ACC112 (cell line): ENCODE measurements around the gene KRTAP12-2.
"Not testable (repeated sequence)": the region's sequence is repeated elsewhere in the genome, so short reads cannot be mapped to it uniquely, and the experiment has no call there.

Experiments used
- H2AFZ ChIP-seq: fragments of 200-600 bp; sonication (generic); one replicate; pipeline ENCODE4 v1.6.0; 2017; ENCODE audit warnings: antibody characterized with exemption, low read length; ENCODE audit not compliant: unreplicated experiment
- H3K27ac ChIP-seq: fragments of 200-600 bp; sonication (generic); 2 replicates; pipeline ENCODE4 v1.5.1; 2014; ENCODE audit warnings: low read depth, mild to moderate bottlenecking, antibody characterized with exemption, low read length, moderate library complexity
- H3K27me3 ChIP-seq: fragments of 200-600 bp; sonication (generic); 2 replicates; pipeline ENCODE4 v1.6.1; 2014; ENCODE audit warnings: mild to moderate bottlenecking, antibody characterized with exemption, low read length, moderate library complexity, mixed read lengths; ENCODE audit not compliant: insufficient read depth
- H3K36me3 ChIP-seq: fragments of 200-600 bp; sonication (generic); 2 replicates; pipeline ENCODE4 v1.6.1; 2016; ENCODE audit warnings: mild to moderate bottlenecking, antibody characterized with exemption, low read length, moderate library complexity, mixed read lengths; ENCODE audit not compliant: insufficient read depth
- H3K4me1 ChIP-seq: fragments of 200-600 bp; sonication (generic); one replicate; pipeline ENCODE4 v1.6.1; 2016; ENCODE audit warnings: low read length, mixed read lengths; ENCODE audit not compliant: insufficient read depth, unreplicated experiment, control insufficient read depth
- H3K4me3 ChIP-seq: fragments of 200-600 bp; sonication (generic); 2 replicates; pipeline ENCODE4 v1.5.1; 2014; ENCODE audit warnings: mild to moderate bottlenecking, low read depth, low read length
- H3K79me2 ChIP-seq: fragments of 200-600 bp; sonication (generic); one replicate; pipeline ENCODE4 v1.6.0; 2016; ENCODE audit warnings: low read length; ENCODE audit not compliant: control insufficient read depth, unreplicated experiment, insufficient read depth

KRTAP12-2 gene

GRCh38 chr21:44691686-44692085 lies 25.0 kb upstream of the KRTAP12-2 start:
- no peak overlapping the region for H3K27ac ChIP-seq
- peaks cover 65% of the 10 kb centered on the region for H3K27me3 ChIP-seq
- H3K4me3 ChIP-seq: no peak overlapping the region
- H2AFZ ChIP-seq: no peak overlapping the region
- H3K4me1 ChIP-seq: no peaks in the 10 kb centered on the region
- H3K36me3 ChIP-seq: no peaks in the 10 kb centered on the region
- H3K79me2 ChIP-seq: no peaks in the 10 kb centered on the region

- H3K4me3 ChIP-seq, H2AFZ ChIP-seq, H3K4me1 ChIP-seq, H3K27ac ChIP-seq, H3K79me2 ChIP-seq, H3K36me3 ChIP-seq: not testable (repeated sequence)
- H3K27me3 ChIP-seq: peaks cover 59% of the 10 kb centered on the region
Measured at GRCh38 chr21:44689740-44690139, 23.0 kb upstream of the KRTAP12-2 start.

DNA sequence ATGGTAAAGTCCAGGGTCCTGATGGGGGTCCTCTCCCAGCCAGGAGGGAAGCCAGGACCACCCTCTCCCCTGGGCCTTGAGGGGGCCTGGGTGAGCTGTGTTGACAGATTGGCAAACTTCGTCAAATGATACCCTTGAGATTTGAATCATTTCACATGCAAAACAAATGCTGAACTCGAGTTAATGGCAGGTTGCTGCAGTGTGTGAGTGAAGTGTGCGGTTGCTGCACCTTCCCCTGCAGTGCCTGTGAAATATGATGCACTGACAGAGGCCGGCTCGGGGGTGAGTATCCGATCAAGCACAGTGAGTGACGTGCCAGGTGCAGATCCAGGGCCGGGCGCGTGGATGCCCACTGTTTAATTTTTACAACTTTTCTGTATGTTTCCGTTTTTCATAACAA lies 20.9 kb upstream of the KRTAP12-2 start:
- Histone ChIP-seq H3K79me2 (no peaks in the 10 kb centered on the region), H3K4me1 (no peaks in the 10 kb centered on the region), H3K36me3 (no peaks in the 10 kb centered on the region), H2AFZ (no peak overlapping the region), H3K27me3 (peaks cover 75% of the 10 kb centered on the region), H3K4me3 (no peak overlapping the region), H3K27ac (no peak overlapping the region)

- Histone ChIP-seq H3K4me1 (no peaks in the 10 kb centered on the region), H2AFZ (no peak overlapping the region), H3K36me3 (no peaks in the 10 kb centered on the region), H3K79me2 (no peaks in the 10 kb centered on the region), H3K27me3 (peaks cover 77% of the 10 kb centered on the region), H3K4me3 (no peak overlapping the region), H3K27ac (no peak overlapping the region)
Measured at GRCh38 chr21:44686843-44687561, 20.3 kb upstream of the KRTAP12-2 start.

DNA sequence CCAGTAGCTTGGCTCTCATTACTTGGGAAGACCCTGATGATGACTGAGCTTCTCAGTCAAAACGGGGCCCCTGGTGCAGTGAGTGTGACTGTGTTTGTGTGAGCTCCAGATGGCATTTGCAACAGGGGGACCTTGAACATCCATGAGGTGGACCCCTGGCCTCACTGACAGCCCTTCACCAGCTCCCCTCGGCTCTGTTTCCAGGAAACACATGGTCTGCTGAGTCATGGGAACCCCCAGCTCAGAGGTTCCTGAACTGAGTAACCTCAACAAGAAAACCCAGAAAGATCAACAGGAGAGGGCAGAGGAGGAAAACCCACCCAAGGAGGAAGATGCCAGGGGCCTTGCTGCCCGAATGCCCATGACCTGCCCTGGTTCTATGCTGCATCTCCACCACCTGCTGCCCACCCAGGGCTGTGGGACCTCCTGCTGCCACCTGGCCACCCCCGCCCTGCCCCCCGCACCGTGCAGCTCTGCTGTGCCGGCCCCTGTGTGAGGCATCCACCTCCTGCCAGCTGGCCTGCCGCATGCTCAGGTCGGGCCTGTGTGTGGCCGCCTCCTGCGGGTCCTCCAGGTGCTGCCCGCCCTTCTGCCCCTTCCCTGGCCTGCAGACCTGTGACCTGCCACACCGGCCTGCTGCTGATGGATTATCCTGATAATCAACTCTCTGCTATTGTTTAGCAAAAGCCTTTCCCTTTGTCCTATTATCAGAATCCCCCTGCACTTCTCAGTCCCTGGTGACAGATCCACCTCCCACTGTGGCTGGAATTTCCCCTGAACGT lies 19.5 kb upstream of the KRTAP12-2 start:
- Histone ChIP-seq H3K27ac (no peak overlapping the region), H3K79me2 (no peaks in the 10 kb centered on the region), H2AFZ (no peak overlapping the region), H3K36me3 (no peaks in the 10 kb centered on the region), H3K27me3 (peaks cover 69% of the 10 kb centered on the region), H3K4me1 (no peaks in the 10 kb centered on the region), H3K4me3 (no peak overlapping the region)

GRCh38 chr21:44685050-44685449 lies 18.3 kb upstream of the KRTAP12-2 start:
- not testable (repeated sequence) for H3K4me1 ChIP-seq, H3K79me2 ChIP-seq, H3K4me3 ChIP-seq, H3K27ac ChIP-seq, H2AFZ ChIP-seq, H3K36me3 ChIP-seq
- H3K27me3 ChIP-seq: peaks cover 68% of the 10 kb centered on the region

- H3K4me1 ChIP-seq: no peaks in the 10 kb centered on the region
- H3K4me3 ChIP-seq: no peak overlapping the region
- H3K27ac ChIP-seq: no peak overlapping the region
- no peaks in the 10 kb centered on the region for H3K79me2 ChIP-seq
- H2AFZ ChIP-seq: no peak overlapping the region
- H3K27me3 ChIP-seq: peaks cover 71% of the 10 kb centered on the region
- no peaks in the 10 kb centered on the region for H3K36me3 ChIP-seq
Measured at GRCh38 chr21:44684483-44684882, 17.8 kb upstream of the KRTAP12-2 start.

GRCh38 chr21:44684077-44684476 lies 17.4 kb upstream of the KRTAP12-2 start:
- Histone ChIP-seq H3K36me3 (no peaks in the 10 kb centered on the region), H3K4me3 (no peak overlapping the region), H3K4me1 (no peaks in the 10 kb centered on the region), H2AFZ (no peak overlapping the region), H3K79me2 (no peaks in the 10 kb centered on the region), H3K27me3 (peaks cover 75% of the 10 kb centered on the region), H3K27ac (no peak overlapping the region)

GRCh38 chr21:44682580-44683151 lies 15.9 kb upstream of the KRTAP12-2 start:
- H3K36me3 ChIP-seq: no peaks in the 10 kb centered on the region
- no peaks in the 10 kb centered on the region for H3K4me1 ChIP-seq
- H3K27me3 ChIP-seq: peaks cover 72% of the 10 kb centered on the region
- no peaks in the 10 kb centered on the region for H3K79me2 ChIP-seq
- H3K4me3 ChIP-seq: no peak overlapping the region
- H2AFZ ChIP-seq: no peak overlapping the region
- H3K27ac ChIP-seq: no peak overlapping the region

DNA sequence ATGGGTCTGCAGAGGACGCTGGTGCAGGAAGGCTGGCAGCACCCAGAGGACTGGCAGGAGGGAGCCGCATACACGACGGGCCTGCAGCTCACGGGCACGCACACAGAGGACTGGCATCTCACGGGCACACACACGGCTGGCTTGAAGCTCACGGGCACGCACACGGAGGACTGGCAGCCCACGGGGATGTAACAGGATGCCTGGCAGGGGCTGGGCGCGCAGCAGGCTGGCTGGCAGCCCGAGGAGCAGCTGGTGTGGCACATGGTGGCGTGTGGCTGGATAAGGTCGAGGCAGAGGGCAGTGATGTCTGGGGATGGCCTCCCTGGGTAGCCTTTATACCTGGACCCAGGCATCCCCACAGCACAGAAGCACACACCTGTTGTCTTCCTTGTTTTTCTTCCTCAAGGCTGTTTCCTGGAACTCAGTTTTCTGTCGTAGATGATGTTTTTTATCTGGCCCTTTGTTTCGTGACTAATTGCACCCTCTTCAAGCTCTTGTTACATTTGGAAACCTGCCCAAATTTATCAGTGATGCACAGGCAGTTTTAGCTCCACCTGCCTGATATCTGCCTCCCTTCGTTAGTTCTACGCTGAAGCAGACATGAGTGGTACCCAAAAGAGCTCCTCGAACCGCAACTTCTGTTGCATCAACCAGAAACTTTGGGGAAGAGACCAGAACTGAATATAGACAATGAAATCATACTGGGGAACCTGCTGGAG lies 15.3 kb upstream of the KRTAP12-2 start, which contains the start of gene KRTAP12-1:
Gene KRTAP12-1 (minus strand): TSS at position 303 of the 719 bp plus-strand sequence. CDS start 40 bp downstream, at position 263.
- Histone ChIP-seq H3K27me3 (peaks cover 72% of the 10 kb centered on the region), H3K4me1 (no peaks in the 10 kb centered on the region), H3K4me3 (no peak within 1 kb of the TSS), H3K79me2 (no peaks in the 10 kb centered on the region), H3K27ac (no peak within 1 kb of the TSS), H3K36me3 (no peaks in the 10 kb centered on the region), H2AFZ (no peak within 1 kb of the TSS)
